ENCODE results near the gene TAF3.

Gene TAF3

DNA sequence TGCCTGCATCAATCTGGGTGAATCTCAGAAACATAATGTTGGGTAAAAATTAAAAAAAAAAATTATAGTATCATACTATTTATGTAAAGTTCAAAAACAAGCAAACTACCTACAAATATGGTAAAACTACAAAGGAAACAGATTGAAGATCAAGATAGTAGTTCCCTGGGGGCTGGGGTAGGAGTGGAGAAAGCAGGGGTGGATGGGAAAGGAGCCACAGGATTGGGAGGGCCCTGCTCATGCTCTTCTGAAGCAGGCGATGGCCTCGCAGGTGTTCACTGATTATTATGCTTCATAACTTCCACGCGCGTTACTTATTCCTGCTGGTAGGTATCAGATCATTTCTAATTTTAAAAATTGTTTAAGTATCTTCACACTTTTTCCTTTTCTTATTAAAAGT is 140.1 kb downstream of the TAF3 start:
- Histone ChIP-seq H3K18ac (ENCODE audit: low read length) (no peak overlapping the region), H3K27me3 (ENCODE audit: insufficient read depth, low read length) (no peaks in the 10 kb centered on the region), H3K27ac (ENCODE audit: low read depth, low read length) (no peak overlapping the region), H2BK5ac (ENCODE audit: low read depth, low read length, poor library complexity) (no peak overlapping the region), H2AK5ac (ENCODE audit: low read length) (no peak overlapping the region), H3K4ac (ENCODE audit: low read depth, low read length) (no peak overlapping the region), H3K79me2 (ENCODE audit: control insufficient read depth, insufficient read depth, low read length, poor library complexity) (no peaks in the 10 kb centered on the region), H3K23ac (ENCODE audit: low read length) (no peak overlapping the region), H4K12ac (ENCODE audit: low read depth, low read length) (no peak overlapping the region), H3K36me3 (ENCODE audit: control insufficient read depth in 1 of 2, insufficient read depth in 2 of 2, low read length in 2 of 2) (peaks cover under 1 to 2% of the 10 kb centered on the region in 2 experiments), H3K9ac (ENCODE audit: low read length) (no peak overlapping the region), H3K4me2 (ENCODE audit: low read length) (no peak overlapping the region), H3K9me3 (ENCODE audit: insufficient read depth, low read depth, low read length) (no peaks in the 10 kb centered on the region), H2BK120ac (ENCODE audit: insufficient read depth, low read length, poor library complexity) (no peak overlapping the region), H3K4me3 (ENCODE audit: low read depth, low read length) (no peak overlapping the region), H3K14ac (ENCODE audit: low read length) (no peak overlapping the region), H3K79me1 (ENCODE audit: low read length) (no peaks in the 10 kb centered on the region), H4K8ac (ENCODE audit: low read depth, low read length) (no peak overlapping the region), H4K91ac (ENCODE audit: low read depth, low read length) (no peak overlapping the region), H3K4me1 (ENCODE audit: control insufficient read depth in 1 of 2, insufficient read depth in 2 of 2, low read length in 2 of 2) (no peaks in the 10 kb centered on the region), H2AFZ (ENCODE audit: insufficient read depth, low read length, poor library complexity) (no peak overlapping the region), H2BK12ac (ENCODE audit: low read length) (no peak overlapping the region)
- no peak for DNase-seq
- no CpG with 5 or more reads among the region's 5 CpGs for WGBS (ENCODE audit: extremely low coverage, insufficient coverage, insufficient read length)

DNA sequence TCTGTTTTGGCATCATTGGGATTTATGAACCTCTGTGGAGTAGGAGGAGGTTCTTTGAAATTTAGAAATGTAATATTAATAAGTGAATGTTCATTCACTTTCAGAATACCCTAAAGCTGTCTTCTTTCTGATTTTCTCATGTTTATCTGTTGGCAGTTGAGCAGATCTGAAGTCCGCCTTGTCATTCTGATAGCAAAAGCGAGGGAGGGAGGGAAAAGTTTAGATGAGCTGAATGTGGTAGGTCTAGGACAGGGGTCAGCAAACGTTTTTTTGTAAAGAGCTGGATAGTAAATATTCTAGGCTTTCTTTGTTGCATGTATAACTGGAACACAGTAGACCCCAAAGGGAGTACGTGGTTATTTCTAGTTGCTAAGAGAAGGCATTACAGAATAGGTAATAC is 141.8 kb downstream of the TAF3 start:
- no CpG with 5 or more reads among the region's 4 CpGs for WGBS (ENCODE audit: extremely low coverage, insufficient coverage, insufficient read length)
- DNase-seq = no peak
- Histone ChIP-seq H3K18ac (ENCODE audit: low read length) (no peak overlapping the region), H4K8ac (ENCODE audit: low read depth, low read length) (no peak overlapping the region), H3K4me2 (ENCODE audit: low read length) (no peak overlapping the region), H3K9ac (ENCODE audit: low read length) (no peak overlapping the region), H2AFZ (ENCODE audit: insufficient read depth, low read length, poor library complexity) (no peak overlapping the region), H3K27ac (ENCODE audit: low read depth, low read length) (no peak overlapping the region), H3K9me3 (ENCODE audit: insufficient read depth, low read depth, low read length) (no peaks in the 10 kb centered on the region), H3K79me1 (ENCODE audit: low read length) (no peaks in the 10 kb centered on the region), H3K4me3 (ENCODE audit: low read depth, low read length) (no peak overlapping the region), H2BK120ac (ENCODE audit: insufficient read depth, low read length, poor library complexity) (no peak overlapping the region), H2BK5ac (ENCODE audit: low read depth, low read length, poor library complexity) (no peak overlapping the region), H3K4ac (ENCODE audit: low read depth, low read length) (no peak overlapping the region), H3K27me3 (ENCODE audit: insufficient read depth, low read length) (no peaks in the 10 kb centered on the region), H4K91ac (ENCODE audit: low read depth, low read length) (no peak overlapping the region), H3K14ac (ENCODE audit: low read length) (no peak overlapping the region), H2BK12ac (ENCODE audit: low read length) (no peak overlapping the region), H4K12ac (ENCODE audit: low read depth, low read length) (no peak overlapping the region), H3K79me2 (ENCODE audit: control insufficient read depth, insufficient read depth, low read length, poor library complexity) (no peaks in the 10 kb centered on the region), H2AK5ac (ENCODE audit: low read length) (no peak overlapping the region), H3K36me3 (ENCODE audit: control insufficient read depth in 1 of 2, insufficient read depth in 2 of 2, low read length in 2 of 2) (peaks cover 2 to 6% of the 10 kb centered on the region in 2 experiments), H3K23ac (ENCODE audit: low read length) (no peak overlapping the region), H3K4me1 (ENCODE audit: control insufficient read depth in 1 of 2, insufficient read depth in 2 of 2, low read length in 2 of 2) (no peaks in the 10 kb centered on the region)

DNA sequence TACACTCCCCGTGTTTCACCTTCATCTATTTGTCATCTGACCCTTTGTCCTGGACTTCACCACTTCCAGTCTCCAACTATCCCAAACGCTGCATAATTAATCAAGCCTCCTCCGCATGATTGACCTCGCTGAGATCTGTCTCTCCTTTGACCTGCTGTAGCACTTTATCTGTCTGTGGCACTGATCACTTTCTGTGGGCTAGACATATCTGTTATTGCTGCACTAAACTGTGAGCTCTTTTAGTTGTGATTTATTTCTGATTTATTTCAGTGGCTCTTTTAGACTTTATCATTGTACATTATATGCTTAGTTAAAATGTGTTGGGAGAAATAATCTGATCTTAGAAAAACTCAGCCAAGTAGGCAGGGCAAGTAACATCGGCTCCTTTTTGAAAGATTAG is 144.3 kb downstream of the TAF3 start:
- no peak overlapping the region for H3K4ac ChIP-seq (ENCODE audit: low read depth, low read length)
- H3K4me2 ChIP-seq (ENCODE audit: low read length) = no peak overlapping the region
- H2BK5ac ChIP-seq (ENCODE audit: low read depth, low read length, poor library complexity) = no peak overlapping the region
- H3K18ac ChIP-seq (ENCODE audit: low read length) = no peak overlapping the region
- WGBS (ENCODE audit: extremely low coverage, insufficient coverage, insufficient read length) = no CpG with 5 or more reads among the region's 5 CpGs
- peaks cover 3 to 6% of the 10 kb centered on the region in 2 experiments for H3K36me3 ChIP-seq (ENCODE audit: control insufficient read depth in 1 of 2, insufficient read depth in 2 of 2, low read length in 2 of 2)
- no peak overlapping the region for H4K8ac ChIP-seq (ENCODE audit: low read depth, low read length)
- no peak overlapping the region for H3K23ac ChIP-seq (ENCODE audit: low read length)
- no peak overlapping the region for H3K9ac ChIP-seq (ENCODE audit: low read length)
- no peaks in the 10 kb centered on the region for H3K27me3 ChIP-seq (ENCODE audit: insufficient read depth, low read length)
- H3K79me2 ChIP-seq (ENCODE audit: control insufficient read depth, insufficient read depth, low read length, poor library complexity) = no peaks in the 10 kb centered on the region
- no peak overlapping the region for H4K12ac ChIP-seq (ENCODE audit: low read depth, low read length)
- H2AK5ac ChIP-seq (ENCODE audit: low read length) = no peak overlapping the region
- no peak for DNase-seq
- H3K4me1 ChIP-seq (ENCODE audit: control insufficient read depth in 1 of 2, insufficient read depth in 2 of 2, low read length in 2 of 2) = no peaks in the 10 kb centered on the region
- H3K27ac ChIP-seq (ENCODE audit: low read depth, low read length) = no peak overlapping the region
- no peaks in the 10 kb centered on the region for H3K9me3 ChIP-seq (ENCODE audit: insufficient read depth, low read depth, low read length)
- no peak overlapping the region for H3K14ac ChIP-seq (ENCODE audit: low read length)
- no peak overlapping the region for H2AFZ ChIP-seq (ENCODE audit: insufficient read depth, low read length, poor library complexity)
- H2BK12ac ChIP-seq (ENCODE audit: low read length) = no peak overlapping the region
- no peak overlapping the region for H4K91ac ChIP-seq (ENCODE audit: low read depth, low read length)
- H3K4me3 ChIP-seq (ENCODE audit: low read depth, low read length) = no peak overlapping the region
- H3K79me1 ChIP-seq (ENCODE audit: low read length) = no peaks in the 10 kb centered on the region
- no peak overlapping the region for H2BK120ac ChIP-seq (ENCODE audit: insufficient read depth, low read length, poor library complexity)

DNA sequence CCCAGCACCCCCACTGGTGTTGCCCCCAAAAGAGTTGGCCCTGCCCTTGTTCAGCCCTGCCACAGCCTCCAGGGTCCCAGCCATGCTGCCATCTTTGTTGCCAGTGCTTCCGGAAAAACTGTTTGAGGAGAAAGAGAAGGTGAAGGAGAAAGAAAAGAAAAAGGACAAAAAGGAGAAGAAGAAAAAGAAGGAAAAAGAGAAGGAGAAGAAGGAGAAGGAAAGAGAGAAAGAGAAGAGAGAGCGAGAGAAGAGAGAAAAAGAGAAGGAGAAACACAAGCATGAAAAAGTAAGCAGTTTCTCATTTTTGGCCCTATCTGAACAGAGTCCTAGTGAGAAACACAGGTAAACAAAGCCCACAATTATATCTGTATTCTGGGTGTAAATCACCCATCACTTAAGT is 147.2 kb downstream of the TAF3 start:
- H2AFZ ChIP-seq (ENCODE audit: insufficient read depth, low read length, poor library complexity) = no peak overlapping the region
- H3K23ac ChIP-seq (ENCODE audit: low read length) = no peak overlapping the region
- H3K14ac ChIP-seq (ENCODE audit: low read length) = no peak overlapping the region
- peaks cover 2% of the 10 kb centered on the region for H3K79me2 ChIP-seq (ENCODE audit: control insufficient read depth, insufficient read depth, low read length, poor library complexity)
- H4K91ac ChIP-seq (ENCODE audit: low read depth, low read length) = no peak overlapping the region
- no peak overlapping the region for H3K4me3 ChIP-seq (ENCODE audit: low read depth, low read length)
- no peak overlapping the region for H3K18ac ChIP-seq (ENCODE audit: low read length)
- H2AK5ac ChIP-seq (ENCODE audit: low read length) = no peak overlapping the region
- H3K9me3 ChIP-seq (ENCODE audit: insufficient read depth, low read depth, low read length) = no peaks in the 10 kb centered on the region
- H3K4ac ChIP-seq (ENCODE audit: low read depth, low read length) = no peak overlapping the region
- no CpG with 5 or more reads among the region's 2 CpGs for WGBS (ENCODE audit: extremely low coverage, insufficient coverage, insufficient read length)
- no peak overlapping the region for H2BK5ac ChIP-seq (ENCODE audit: low read depth, low read length, poor library complexity)
- no peak overlapping the region for H2BK120ac ChIP-seq (ENCODE audit: insufficient read depth, low read length, poor library complexity)
- H3K9ac ChIP-seq (ENCODE audit: low read length) = no peak overlapping the region
- no peak overlapping the region for H2BK12ac ChIP-seq (ENCODE audit: low read length)
- no peak overlapping the region for H3K4me2 ChIP-seq (ENCODE audit: low read length)
- no peaks in the 10 kb centered on the region for H3K27me3 ChIP-seq (ENCODE audit: insufficient read depth, low read length)
- H4K12ac ChIP-seq (ENCODE audit: low read depth, low read length) = no peak overlapping the region
- peaks cover 2 to 6% of the 10 kb centered on the region in 2 experiments for H3K36me3 ChIP-seq (ENCODE audit: control insufficient read depth in 1 of 2, insufficient read depth in 2 of 2, low read length in 2 of 2)
- no peak overlapping the region for H3K27ac ChIP-seq (ENCODE audit: low read depth, low read length)
- H3K4me1 ChIP-seq (ENCODE audit: control insufficient read depth in 1 of 2, insufficient read depth in 2 of 2, low read length in 2 of 2) = peaks cover 6% of the 10 kb centered on the region in 2 experiments
- H4K8ac ChIP-seq (ENCODE audit: low read depth, low read length) = no peak overlapping the region
- H3K79me1 ChIP-seq (ENCODE audit: low read length) = no peaks in the 10 kb centered on the region
- DNase-seq = no peak
